ENCODE results near the gene UTF1.

- TF ChIP-seq CTCF (IDR thresholded peaks at IDR 0.05; ENCODE audit: low read depth, low read length, poor library complexity, severe bottlenecking) = no peak
- no peak for TF ChIP-seq EZH2phosphoT487 (IDR thresholded peaks at IDR 0.05; ENCODE audit: borderline replicate concordance, low read length)
Measured at GRCh38 chr10:133277993-133278576, 48.1 kb downstream of the UTF1 start.

Data from DOHH2 (cell line).